UCSD-AML1 (cell line): ENCODE data around the gene ZNF445.
"Not testable (repeated sequence)": the region's sequence is repeated elsewhere in the genome, so short reads cannot be mapped to it uniquely, and the experiment has no call there.

Source experiments
- DNase-seq: peaks from one replicate; lab custom pipeline; 2025; ENCODE audit not compliant: unreplicated experiment; lab: John Stamatoyannopoulos, UW

Gene ZNF445

DNA sequence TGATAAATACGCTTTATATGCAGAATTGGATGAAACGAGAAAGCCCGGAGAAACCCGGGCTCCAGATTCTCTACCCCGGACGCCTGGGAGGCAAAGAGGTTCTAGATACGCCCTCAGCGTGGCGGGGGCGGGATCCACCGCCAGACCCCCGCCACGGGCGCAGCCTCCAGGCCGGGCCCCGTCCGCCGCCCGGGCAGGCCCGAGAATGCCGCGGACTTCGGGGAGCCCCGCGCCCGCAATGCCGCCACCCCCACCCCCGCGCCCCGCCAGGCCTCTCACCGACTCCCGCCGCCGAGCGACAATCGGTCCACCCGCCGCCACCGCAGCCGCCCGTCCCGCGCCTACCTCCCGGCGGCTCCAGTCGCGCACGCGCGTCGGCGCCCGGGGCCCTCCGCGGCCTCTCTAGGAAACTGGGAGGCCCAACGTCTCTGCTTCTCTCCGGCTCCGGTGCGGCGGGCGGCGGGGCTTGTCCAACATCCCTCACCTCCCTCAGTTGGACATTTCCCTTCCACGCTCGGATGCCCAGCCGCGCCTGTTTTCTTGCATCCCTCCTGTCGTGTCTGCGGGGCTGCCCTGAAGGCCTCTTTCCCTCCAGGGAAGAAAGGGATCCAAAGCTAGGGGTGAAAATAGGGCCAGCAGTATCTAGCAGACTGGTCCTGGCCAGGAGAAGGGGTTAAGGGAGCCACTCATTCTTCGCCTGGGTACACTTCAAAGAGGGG is at the start of gene ZNF445:
Gene ZNF445, minus strand, starts transcription at position 359 of the 719 bp plus-strand sequence. CDS start 22,121 bp downstream, outside the sequence.
- peak; percentile 83 for DNase-seq

DNA sequence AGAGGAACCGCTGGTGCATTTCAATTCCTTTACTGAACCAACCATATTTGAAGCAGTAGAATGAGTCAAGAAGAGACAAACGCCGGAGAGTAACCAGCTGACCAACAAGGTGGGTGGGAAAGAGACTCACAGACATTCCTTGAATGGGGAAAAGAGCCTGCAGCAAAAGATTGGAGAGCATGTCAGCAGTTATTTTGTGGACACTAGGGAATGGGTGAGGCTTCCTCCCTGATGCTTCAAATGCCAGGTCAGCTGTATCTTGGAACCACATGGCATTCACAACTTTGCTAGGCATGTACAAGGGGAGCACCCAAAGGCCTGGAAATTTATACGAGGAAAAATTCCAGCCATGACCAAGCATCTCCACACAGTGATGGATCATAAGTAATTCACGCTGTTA is 47.6 kb upstream of the ZNF445 start:
- no peak for DNase-seq

DNA sequence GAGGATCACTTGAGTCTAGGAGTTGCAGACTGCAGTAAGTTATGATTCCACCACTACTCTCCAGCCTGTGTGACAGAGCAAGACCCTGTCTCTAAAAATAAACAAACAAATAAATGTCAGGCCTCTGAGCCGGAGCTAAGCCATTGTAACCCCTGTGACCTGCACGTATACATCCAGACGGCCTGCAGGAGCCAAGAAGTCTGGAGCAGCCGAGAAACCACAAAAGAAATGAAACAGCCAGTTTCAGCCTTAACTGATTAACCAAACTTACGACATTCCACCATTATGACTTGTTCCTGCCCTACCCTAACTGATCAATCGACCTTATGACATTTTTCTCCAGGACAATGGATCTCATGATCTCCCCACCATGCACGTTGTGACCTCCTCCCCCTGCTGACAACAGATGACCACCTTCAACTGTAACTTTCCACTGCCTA is 45.0 kb upstream of the ZNF445 start:
- DNase-seq: no peak

DNA sequence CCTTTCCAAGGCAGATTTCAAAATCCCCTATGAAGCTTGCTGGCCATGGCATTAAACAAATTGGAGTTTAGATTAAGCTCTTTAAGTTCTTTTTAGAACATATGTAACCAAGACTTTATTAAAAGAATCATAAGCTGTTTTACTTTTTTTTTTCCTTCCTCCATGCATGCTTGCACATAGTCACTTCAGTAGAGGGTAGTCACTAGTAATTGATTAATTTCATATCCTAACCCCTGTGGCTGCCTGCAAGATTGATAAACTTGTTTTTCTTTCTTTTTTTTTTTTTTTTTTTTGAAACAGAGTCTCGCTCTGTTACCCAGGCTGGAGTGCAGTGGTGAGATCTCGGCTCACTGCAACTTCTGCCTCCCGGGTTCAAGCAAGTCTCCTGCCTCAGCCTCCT is 44.3 kb upstream of the ZNF445 start:
- DNase-seq: no peak

DNA sequence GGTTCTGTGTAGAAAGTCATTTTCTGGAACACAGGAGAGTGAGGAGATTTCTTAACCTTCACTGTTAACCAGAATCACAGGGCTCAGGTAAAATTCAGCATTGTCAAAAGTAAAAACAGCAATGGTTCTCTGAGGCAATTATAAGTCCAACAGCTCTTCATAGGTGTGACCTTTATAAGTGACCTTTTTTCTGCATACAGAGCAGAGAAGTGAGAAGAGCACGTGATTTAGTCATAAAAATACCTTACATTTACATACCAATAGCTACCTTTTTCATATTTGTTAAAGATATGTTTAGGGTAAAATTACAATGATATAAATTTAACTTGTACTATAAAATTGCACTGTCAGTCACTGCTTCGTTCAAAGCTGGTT is 41.3 kb upstream of the ZNF445 start:
- no peak for DNase-seq

DNA sequence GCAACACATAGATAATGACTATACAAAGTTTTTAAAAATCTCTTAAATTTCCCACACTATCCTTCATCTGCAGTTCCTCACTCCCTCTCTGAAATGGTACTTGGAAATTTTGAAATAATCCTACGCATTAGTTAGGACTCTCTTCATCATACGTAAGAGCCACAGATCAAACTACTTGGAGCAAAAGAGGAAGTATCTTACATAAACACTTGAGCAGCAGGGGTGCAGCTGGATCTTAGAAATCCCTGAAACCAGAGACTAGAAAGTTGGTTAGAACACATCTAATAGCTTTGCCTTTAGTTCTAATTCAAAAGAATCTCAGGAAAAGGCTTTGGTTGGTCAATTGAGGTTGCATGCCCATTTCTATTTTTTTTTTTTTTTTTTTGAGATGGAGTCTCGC is 38.8 kb upstream of the ZNF445 start:
- no peak for DNase-seq

DNA sequence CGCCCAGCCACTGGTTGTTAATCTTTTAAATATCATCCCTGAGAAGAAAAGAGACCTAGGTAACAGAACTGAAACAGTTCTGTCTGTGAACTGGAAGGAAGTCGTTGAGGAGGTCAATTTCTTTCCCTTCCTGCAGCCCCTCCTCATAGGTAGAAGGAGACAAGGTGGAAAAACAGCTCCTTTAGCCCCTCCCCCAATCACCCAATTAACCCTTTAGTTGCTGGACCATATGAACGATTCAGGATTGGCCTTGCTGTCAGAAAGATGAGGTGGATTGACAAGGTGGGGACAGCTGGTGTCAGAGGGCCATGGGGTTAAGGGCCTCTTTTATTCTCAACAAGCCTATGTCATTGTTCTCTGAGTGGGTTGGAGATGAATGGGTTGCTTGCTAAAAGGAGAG is 36.0 kb upstream of the ZNF445 start:
- no peak for DNase-seq

DNA sequence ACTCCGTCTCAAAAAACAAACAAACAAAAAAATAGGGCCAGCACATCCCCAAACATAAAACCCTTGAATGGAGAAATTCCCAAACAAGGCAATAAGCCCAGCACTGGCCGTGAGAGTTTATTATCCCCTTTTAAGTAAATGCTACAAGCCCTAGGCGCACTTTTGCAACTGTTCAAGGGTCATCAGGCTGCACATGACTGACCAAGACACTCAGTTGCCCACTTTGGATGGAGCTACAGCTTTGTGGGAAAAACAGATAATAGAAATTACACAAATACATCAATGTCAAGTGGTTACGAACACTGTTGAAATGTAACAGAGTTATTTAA is 33.7 kb upstream of the ZNF445 start:
- no peak for DNase-seq

DNA sequence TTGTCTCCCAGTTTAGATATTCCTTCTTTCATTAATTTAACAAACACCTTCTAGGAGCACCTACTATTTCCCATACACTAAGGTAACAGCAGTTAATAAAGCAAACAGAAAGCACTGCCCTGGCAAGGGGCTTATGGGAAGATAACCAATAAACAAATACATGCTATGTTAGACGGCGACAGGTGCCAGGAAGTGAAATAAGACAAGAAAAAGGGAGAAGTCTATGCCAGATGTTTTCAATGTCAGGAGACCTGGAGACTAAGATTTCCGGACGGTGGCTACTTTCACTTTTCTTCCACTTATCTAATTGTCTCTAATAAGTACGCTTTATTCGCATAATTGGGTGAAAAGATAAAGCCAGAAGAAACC is 32.5 kb upstream of the ZNF445 start:
- no peak for DNase-seq

DNA sequence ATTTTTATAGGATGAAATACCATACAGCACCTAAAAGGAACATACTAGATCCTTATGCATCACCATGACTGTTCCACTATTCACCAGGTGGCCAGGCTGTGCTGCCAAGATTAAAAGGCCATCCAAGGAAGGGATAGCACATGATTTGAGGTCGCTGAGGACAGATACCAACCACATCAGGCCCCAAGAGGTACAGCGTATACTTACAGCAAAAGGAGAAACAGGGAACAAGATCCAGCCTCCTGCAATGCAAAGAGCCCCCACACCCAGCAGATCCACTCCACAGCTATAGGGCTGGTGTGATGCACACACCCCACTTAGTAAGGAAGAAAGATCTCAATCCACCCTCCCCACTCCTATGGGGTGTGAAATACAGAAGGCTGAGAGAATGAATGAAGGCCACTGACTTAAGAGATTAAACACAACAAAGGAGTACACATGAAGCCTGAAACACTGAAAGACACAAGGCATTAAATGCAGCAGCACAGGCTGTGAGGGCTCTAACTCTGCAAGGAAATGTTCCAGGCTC is 32.0 kb upstream of the ZNF445 start:
- no peak for DNase-seq

DNA sequence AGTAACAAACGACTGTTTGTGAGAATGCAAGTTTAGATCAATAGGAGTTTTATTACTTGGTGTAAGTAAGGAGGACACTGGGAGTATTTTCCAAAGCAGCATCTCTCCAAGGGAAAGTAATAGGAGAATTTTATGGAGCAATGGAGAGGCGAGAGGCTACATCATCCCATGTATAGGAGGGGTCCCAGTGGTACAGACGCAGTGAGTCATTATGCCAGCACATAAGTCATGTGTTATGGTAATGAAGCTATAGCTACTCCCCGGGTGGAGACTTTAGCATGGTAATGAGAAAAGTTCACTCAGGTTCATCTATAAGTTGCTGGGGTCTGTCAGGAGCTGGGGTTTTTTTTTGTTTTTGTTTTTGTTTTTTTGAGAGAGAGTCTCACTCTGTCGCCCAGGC is 29.5 kb upstream of the ZNF445 start:
- DNase-seq: no peak

DNA sequence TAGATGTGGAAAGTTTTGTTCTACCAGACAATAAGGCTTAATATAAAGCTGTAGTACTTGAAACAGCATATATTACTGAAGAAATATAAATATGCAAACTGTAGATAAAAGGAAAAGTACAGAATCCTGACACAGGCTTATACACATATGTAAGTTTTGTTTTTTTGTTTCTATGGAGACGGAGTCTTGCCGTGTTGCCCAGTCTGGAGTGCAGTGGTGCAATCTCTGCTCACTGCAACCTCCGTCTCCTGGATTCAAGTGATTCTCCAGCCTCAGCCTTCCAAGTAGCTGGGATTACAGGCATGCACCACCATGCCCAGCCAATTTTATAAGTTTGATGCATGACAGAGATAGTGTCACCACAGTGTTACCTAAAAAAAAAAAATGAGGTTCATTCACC is 29.1 kb upstream of the ZNF445 start:
- no peak for DNase-seq

DNA sequence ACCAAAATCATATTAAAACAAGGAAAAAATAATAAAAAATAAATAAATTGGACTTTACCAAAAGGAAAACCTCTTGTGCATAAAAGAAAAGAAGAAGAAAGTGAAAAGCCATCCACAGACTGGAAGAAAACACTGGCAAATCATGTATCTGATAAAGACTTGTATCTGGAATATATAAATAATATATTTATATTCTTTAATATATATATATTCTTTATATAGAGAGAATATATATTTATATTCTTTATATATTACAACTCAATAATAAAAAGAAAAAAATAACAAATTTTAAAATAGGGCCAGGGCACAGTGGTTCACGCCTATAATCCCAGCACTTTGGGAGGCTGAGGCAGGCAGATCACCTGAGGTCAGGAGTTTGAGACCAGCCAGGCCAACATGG is 27.1 kb upstream of the ZNF445 start:
- no peak for DNase-seq

DNA sequence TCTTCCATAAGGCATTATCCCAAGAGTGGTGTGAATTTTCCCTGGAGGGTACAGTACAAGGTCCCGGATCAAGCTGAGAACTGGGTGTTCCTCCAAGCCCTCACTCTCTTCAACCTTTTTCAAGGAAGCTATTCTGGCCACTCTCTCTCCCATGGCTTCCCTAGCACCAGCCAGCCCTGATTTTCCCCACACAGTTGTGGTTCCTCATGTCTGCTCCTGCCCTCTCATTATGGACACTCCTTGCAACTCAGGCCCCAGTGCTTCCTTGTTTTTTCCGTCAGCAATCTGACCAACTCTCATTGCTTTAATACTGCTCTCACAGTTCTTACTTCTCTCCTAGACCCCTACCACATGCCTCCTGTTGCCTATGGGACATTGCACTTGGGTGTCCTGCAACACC is 25.7 kb upstream of the ZNF445 start:
- DNase-seq: not testable (repeated sequence)

DNA sequence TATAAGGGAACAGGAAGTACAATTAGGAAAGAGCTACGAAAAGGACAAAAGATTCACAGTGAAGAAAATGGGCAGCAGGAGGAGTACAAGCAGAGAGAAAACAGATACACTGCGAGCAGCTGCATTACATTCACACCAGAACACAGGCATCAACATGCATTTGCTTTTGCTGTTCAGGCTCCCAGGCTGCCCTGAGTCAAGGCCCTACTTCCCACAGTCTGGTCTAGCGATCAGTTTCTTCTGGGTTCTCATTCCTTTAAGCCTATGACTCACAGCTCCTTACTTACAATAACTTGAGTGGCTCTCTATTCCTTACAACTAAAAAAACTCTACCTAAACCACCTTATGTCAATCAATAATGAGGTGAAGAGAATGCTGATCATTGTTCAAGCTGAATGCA is 24.5 kb upstream of the ZNF445 start:
- DNase-seq: no peak

DNA sequence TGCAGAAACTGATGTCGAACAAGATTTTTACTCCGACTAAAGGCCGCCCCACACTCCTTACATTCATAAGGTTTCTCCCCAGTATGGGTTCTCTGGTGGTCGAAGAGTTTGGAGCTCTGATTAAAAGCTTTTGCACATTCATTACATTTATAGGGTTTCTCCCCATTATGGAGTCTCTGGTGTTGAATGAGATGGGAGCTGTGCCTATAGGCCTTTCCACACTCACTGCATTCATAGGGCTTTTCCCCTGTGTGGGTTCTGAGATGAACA is 22.4 kb upstream of the ZNF445 start:
- DNase-seq: not testable (repeated sequence)

DNA sequence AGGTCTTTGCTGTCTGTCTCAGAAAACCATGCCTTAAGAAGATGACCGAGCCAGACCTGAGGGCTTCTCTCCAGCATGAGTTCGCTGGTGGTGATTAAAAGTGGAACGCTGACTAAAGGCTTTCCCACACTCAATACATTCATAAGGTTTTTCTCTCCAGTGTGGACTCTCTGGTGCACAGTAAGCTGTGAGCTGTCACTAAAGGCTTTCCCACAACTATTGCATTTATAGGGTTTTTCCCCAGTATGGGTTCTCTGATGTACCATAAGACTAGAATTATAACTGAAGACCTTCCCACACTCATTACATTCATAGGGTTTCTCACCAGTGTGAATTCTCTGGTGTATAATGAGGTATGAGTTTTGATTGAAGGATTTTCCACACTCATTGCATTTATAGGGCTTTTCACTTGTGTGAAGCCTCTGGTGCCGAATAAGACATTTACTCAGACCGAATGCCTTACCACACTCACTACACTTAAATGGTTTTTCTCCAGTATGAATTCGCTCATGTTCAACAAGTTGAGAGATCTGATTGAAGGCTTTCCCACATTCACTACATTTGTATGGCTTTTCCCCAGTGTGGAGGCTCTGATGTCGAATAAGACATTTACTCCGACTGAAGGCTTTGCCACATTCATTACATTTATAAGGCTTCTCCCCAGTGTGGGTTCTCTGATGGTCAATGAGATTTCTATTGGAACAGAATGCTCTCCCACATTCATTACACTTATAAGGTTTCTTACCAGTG is 21.9 kb upstream of the ZNF445 start:
- DNase-seq: no peak

DNA sequence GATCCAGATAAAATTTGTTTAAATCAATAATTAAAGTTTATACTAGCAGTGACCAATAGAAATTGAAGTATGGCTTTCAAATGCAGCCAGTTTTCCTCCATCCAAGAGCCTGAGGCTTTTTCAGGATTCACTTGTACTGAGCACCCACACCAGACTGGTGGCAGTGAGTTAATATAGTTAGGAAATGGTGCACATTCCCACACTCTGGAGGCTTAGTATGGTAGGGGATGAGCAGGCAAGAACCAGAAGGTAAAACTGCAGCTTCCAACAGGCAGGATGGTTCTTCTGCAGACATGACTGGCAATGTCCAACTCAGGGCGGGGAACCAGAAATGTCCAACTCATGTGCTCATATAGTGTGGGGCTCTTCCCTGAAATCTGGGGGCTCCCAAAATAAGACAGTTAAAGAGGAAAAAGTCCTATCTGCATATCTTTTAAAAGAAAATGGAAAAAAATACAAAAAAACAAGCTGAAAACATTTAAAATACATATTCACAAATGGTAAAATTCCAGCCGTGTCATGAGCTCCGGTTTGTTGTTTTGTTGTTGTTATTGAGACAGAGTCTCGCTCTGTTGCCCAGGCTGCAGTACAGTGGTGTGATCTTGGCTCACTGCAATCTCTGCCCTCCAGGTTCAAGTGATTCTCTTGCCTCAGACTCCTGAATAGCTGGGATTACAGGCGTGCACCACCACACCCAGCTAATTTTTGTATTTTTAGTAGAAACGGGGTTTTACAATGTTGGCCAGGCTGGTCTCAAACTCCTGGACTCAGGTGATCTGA is 18.4 kb upstream of the ZNF445 start:
- DNase-seq: no peak

DNA sequence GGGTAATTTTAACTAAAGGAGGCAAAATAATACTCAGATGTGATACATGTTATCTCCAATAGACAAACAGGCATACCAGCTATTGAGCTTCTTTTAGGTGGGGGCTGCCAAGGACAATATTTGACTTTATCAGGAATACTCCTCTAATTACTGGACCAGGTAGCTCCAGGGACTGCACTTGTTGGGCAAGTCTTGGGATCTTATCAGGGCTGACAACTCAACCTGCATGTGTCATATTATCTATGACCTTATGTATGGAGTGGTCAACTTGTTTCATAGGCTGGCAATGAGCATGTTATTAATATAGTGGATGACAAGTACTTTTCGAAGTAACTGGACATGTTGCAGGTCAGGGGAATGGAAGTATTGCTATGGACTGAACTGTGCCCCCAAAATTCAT is 15.0 kb upstream of the ZNF445 start:
- no peak for DNase-seq

DNA sequence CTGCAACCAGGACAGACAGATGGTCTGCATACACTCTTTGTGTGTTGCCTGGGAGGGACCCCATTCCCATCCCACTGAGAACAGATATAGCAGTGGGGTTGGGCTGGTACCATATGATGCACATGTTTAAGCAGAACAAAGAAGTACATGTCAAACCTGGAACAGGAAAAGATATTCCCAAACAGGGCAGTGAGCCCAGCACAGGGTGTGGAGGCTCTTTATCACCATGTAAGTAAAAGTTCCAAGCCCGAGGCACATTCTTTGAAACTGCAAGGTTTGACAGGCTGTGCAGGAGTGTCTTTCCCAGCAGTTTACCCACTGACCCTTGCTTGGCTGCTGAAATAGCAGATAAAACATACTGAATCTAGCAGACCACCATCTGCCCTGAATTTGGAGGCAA is 5.3 kb upstream of the ZNF445 start:
- DNase-seq: no peak

DNA sequence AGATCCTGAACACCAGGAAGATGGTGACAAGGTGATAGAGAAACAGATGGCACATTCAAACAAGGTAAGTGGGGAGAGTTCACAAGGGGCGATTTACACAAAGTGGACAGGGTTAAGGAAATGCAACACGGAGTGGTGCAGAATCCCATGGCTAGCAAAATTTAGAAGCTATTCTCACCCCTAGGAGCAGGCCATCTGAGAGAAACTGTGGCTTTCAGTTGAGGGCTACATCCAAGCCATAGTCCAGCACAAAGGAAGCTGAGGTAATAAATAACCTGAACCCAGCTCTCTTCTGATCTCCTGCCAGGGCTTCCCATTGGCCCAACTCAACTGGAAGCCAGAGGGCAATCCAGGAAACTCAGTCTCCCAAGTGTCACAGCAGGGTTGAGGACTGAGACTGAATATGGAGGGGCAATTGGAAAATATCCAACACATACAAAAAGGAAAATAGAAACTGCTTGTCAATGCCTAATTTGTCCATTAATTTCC is 1.2 kb upstream of the ZNF445 start:
- DNase-seq: no peak

DNA sequence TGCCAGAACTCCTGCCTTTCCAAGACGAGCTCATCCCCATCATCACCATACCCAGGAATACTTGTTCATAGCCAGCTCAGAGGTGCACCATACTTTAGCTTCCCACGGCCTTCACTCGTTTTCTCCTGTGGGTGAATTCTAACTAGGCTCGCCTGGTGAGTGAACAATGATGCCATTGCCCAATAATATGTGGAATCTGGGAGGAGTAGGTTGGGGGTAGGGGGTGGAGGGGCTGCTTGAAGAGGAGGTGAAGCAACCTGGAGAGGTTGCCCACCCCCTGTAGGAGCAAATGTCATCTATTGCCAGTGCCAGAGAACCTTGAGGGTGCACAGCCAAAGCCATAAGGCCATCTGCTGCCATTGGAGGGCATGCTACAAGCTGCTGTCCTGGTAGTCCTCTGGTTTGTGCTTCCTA is 592 bp upstream of the ZNF445 start:
- DNase-seq: no peak
